ENCODE data around the gene ENO4.

ENO4 gene

GRCh38 chr10:116829711-116830110 is 19.6 kb upstream of the ENO4 start:
- no peaks in the 10 kb centered on the region for H3K27me3 ChIP-seq (ENCODE audit: low read depth, low read length)
- no peaks in the 10 kb centered on the region for H4K20me1 ChIP-seq (ENCODE audit: insufficient read depth, low read length)
- H3K27ac ChIP-seq (ENCODE audit: low read length), result no peak overlapping the region
- H3K4me2 ChIP-seq (ENCODE audit: low read length), result no peak overlapping the region
- H2AFZ ChIP-seq (ENCODE audit: low read depth, low read length), result no peak overlapping the region
- no peaks in the 10 kb centered on the region for H3K4me1 ChIP-seq (ENCODE audit: low read length)
- no peak overlapping the region for H3K9ac ChIP-seq (ENCODE audit: low read length)
- no peaks in the 10 kb centered on the region for H3K36me3 ChIP-seq (replicated peaks; ENCODE audit: low read depth, low read length)
- no peak for TF ChIP-seq EZH2phosphoT487 (IDR thresholded peaks at IDR 0.05; ENCODE audit: low read depth)
- TF ChIP-seq CTCF (IDR thresholded peaks at IDR 0.05; ENCODE audit: low read depth, low read length), result no peak
- no peaks in the 10 kb centered on the region for H3K79me2 ChIP-seq (ENCODE audit: low read length)
- no peak overlapping the region for H3K4me3 ChIP-seq (ENCODE audit: low read length)
- H3K9me3 ChIP-seq (ENCODE audit: insufficient read depth, low read length), result no peaks in the 10 kb centered on the region

- TF ChIP-seq CTCF (IDR thresholded peaks at IDR 0.05; ENCODE audit: low read depth, low read length) (no peak), EZH2phosphoT487 (IDR thresholded peaks at IDR 0.05; ENCODE audit: low read depth) (no peak)
- Histone ChIP-seq H3K79me2 (ENCODE audit: low read length) (no peaks in the 10 kb centered on the region), H3K36me3 (replicated peaks; ENCODE audit: low read depth, low read length) (no peaks in the 10 kb centered on the region), H4K20me1 (ENCODE audit: insufficient read depth, low read length) (no peaks in the 10 kb centered on the region), H3K4me3 (ENCODE audit: low read length) (no peak overlapping the region), H3K27me3 (ENCODE audit: low read depth, low read length) (no peaks in the 10 kb centered on the region), H3K27ac (ENCODE audit: low read length) (no peak overlapping the region), H3K4me2 (ENCODE audit: low read length) (no peak overlapping the region), H3K4me1 (ENCODE audit: low read length) (no peaks in the 10 kb centered on the region), H2AFZ (ENCODE audit: low read depth, low read length) (no peak overlapping the region), H3K9me3 (ENCODE audit: insufficient read depth, low read length) (no peaks in the 10 kb centered on the region), H3K9ac (ENCODE audit: low read length) (no peak overlapping the region)
These were observed 18.2 kb upstream of the ENO4 start for GRCh38 chr10:116831086-116831485.

GRCh38 chr10:116831790-116832189 is 17.5 kb upstream of the ENO4 start:
- H3K79me2 ChIP-seq (ENCODE audit: low read length), result no peaks in the 10 kb centered on the region
- TF ChIP-seq EZH2phosphoT487 (IDR thresholded peaks at IDR 0.05; ENCODE audit: low read depth) (no peak), CTCF (IDR thresholded peaks at IDR 0.05; ENCODE audit: low read depth, low read length) (no peak)
- no peak overlapping the region for H3K4me3 ChIP-seq (ENCODE audit: low read length)
- H3K4me2 ChIP-seq (ENCODE audit: low read length), result no peak overlapping the region
- no peaks in the 10 kb centered on the region for H3K4me1 ChIP-seq (ENCODE audit: low read length)
- H3K27me3 ChIP-seq (ENCODE audit: low read depth, low read length), result no peaks in the 10 kb centered on the region
- no peaks in the 10 kb centered on the region for H3K36me3 ChIP-seq (replicated peaks; ENCODE audit: low read depth, low read length)
- H4K20me1 ChIP-seq (ENCODE audit: insufficient read depth, low read length), result no peaks in the 10 kb centered on the region
- no peak overlapping the region for H2AFZ ChIP-seq (ENCODE audit: low read depth, low read length)
- H3K9me3 ChIP-seq (ENCODE audit: insufficient read depth, low read length), result no peaks in the 10 kb centered on the region
- no peak overlapping the region for H3K9ac ChIP-seq (ENCODE audit: low read length)
- H3K27ac ChIP-seq (ENCODE audit: low read length), result no peak overlapping the region

- Histone ChIP-seq H3K9ac (ENCODE audit: low read length) (no peak overlapping the region), H3K4me1 (ENCODE audit: low read length) (peaks cover 11% of the 10 kb centered on the region), H3K79me2 (ENCODE audit: low read length) (no peaks in the 10 kb centered on the region), H3K4me3 (ENCODE audit: low read length) (no peak overlapping the region), H3K27ac (ENCODE audit: low read length) (no peak overlapping the region), H2AFZ (ENCODE audit: low read depth, low read length) (no peak overlapping the region), H3K27me3 (ENCODE audit: low read depth, low read length) (no peaks in the 10 kb centered on the region), H3K36me3 (replicated peaks; ENCODE audit: low read depth, low read length) (no peaks in the 10 kb centered on the region), H3K9me3 (ENCODE audit: insufficient read depth, low read length) (no peaks in the 10 kb centered on the region; the same call in 1 of the 2 replicates), H4K20me1 (ENCODE audit: insufficient read depth, low read length) (no peaks in the 10 kb centered on the region; the same call in 1 of the 2 replicates), H3K4me2 (ENCODE audit: low read length) (no peak overlapping the region)
- TF ChIP-seq CTCF (IDR thresholded peaks at IDR 0.05; ENCODE audit: low read depth, low read length), result no peak
These were observed 15.0 kb upstream of the ENO4 start for GRCh38 chr10:116833986-116834985.

Data from OCI-LY3 (cell line).